Mesodermal cell (in vitro differentiated cells): ENCODE data around the gene BRD1.

Experiments
- H3K27ac ChIP-seq: 2 replicates; pipeline ENCODE4 v1.7.0; 2013; ENCODE audit warnings: mild to moderate bottlenecking, low read depth, low read length, moderate library complexity; ENCODE audit not compliant: severe bottlenecking
- H3K36me3 ChIP-seq: 2 replicates; pipeline ENCODE4 v1.7.1; 2013; ENCODE audit warnings: mild to moderate bottlenecking, low read length, moderate library complexity; ENCODE audit not compliant: control insufficient read depth, insufficient read depth
- H3K4me1 ChIP-seq: one replicate; pipeline ENCODE4 v1.7.1; 2013; ENCODE audit warnings: mild to moderate bottlenecking, low read length; ENCODE audit not compliant: insufficient read depth, control insufficient read depth, poor library complexity, severe bottlenecking
- H3K4me3 ChIP-seq: 2 replicates; pipeline ENCODE4 v1.7.0; 2013; ENCODE audit warnings: low read length, control low read depth, mild to moderate bottlenecking; ENCODE audit not compliant: insufficient read depth, poor library complexity, severe bottlenecking; ENCODE audit errors: extremely low read depth
- H3K9me3 ChIP-seq: 2 replicates; pipeline ENCODE4 v1.7.1; 2013; ENCODE audit warnings: mild to moderate bottlenecking, low read length, moderate library complexity; ENCODE audit not compliant: control insufficient read depth
- WGBS, 2 experiments: methylation state at CpG; one replicate each; pipeline ENCODE4 v1.1.5; 2013; ENCODE audit warnings: missing lambda C conversion rate in 2 of 2; ENCODE audit not compliant: insufficient coverage in 2 of 2; 5-methylcytosine and 5-hydroxymethylcytosine counted together

The BRD1 gene

GRCh38 chr22:49780698-49781288 is 46.9 kb downstream of the BRD1 start:
- H3K36me3 ChIP-seq, result peaks cover 81% of the 10 kb centered on the region
- peaks cover 12% of the 10 kb centered on the region for H3K4me1 ChIP-seq
- WGBS, 2 experiments, result 92 to 100% methylated on average over 15 to 19 of the region's 19 CpGs
- H3K9me3 ChIP-seq, result no peaks in the 10 kb centered on the region
- peak overlapping the region; percentile 5 for H3K27ac ChIP-seq
- H3K4me3 ChIP-seq, result no peak overlapping the region

- Histone ChIP-seq H3K36me3 (peaks cover 79% of the 10 kb centered on the region), H3K9me3 (no peaks in the 10 kb centered on the region), H3K4me1 (peaks cover 12% of the 10 kb centered on the region), H3K4me3 (no peak overlapping the region), H3K27ac (peak overlapping the region; percentile 5)
- WGBS, 2 experiments, result 97% methylated on average over 31 to 32 of the region's 34 CpGs
Measured at GRCh38 chr22:49779853-49780697, 47.6 kb downstream of the BRD1 start.

- no peak overlapping the region for H3K27ac ChIP-seq
- H3K4me3 ChIP-seq, result no peak overlapping the region
- H3K36me3 ChIP-seq, result peaks cover 79% of the 10 kb centered on the region
- peaks cover 12% of the 10 kb centered on the region for H3K4me1 ChIP-seq
- WGBS, 2 experiments, result 91 to 96% methylated on average over 11 to 13 of the region's 13 CpGs
- H3K9me3 ChIP-seq, result no peaks in the 10 kb centered on the region
Measured at GRCh38 chr22:49779211-49779610, 48.5 kb downstream of the BRD1 start.

- no peaks in the 10 kb centered on the region for H3K9me3 ChIP-seq
- peaks cover 12% of the 10 kb centered on the region for H3K4me1 ChIP-seq
- H3K27ac ChIP-seq, result no peak overlapping the region
- WGBS, 2 experiments, result 94 to 97% methylated on average over 37 to 40 of the region's 40 CpGs
- H3K4me3 ChIP-seq, result no peak overlapping the region
- peaks cover 82% of the 10 kb centered on the region for H3K36me3 ChIP-seq
Measured at GRCh38 chr22:49777569-49778249, 50.0 kb downstream of the BRD1 start.

- peaks cover 12% of the 10 kb centered on the region for H3K4me1 ChIP-seq
- H3K27ac ChIP-seq, result no peak overlapping the region
- H3K36me3 ChIP-seq, result peaks cover 87% of the 10 kb centered on the region
- WGBS, 2 experiments, result 94 to 96% methylated on average over 29 of the region's 29 CpGs
- H3K9me3 ChIP-seq, result no peaks in the 10 kb centered on the region
- H3K4me3 ChIP-seq, result no peak overlapping the region
Measured at GRCh38 chr22:49776891-49777290, 50.8 kb downstream of the BRD1 start.

GRCh38 chr22:49775867-49776511 is 51.7 kb downstream of the BRD1 start:
- 97 to 98% methylated on average over 25 to 26 of the region's 31 CpGs for WGBS, 2 experiments
- H3K27ac ChIP-seq, result no peak overlapping the region
- H3K9me3 ChIP-seq, result no peaks in the 10 kb centered on the region
- no peak overlapping the region for H3K4me3 ChIP-seq
- H3K36me3 ChIP-seq, result peaks cover 81% of the 10 kb centered on the region
- H3K4me1 ChIP-seq, result peaks cover 12% of the 10 kb centered on the region

- 94 to 99% methylated on average over 14 to 19 of the region's 26 CpGs for WGBS, 2 experiments
- Histone ChIP-seq H3K4me3 (no peak overlapping the region), H3K4me1 (peaks cover 7% of the 10 kb centered on the region), H3K27ac (no peak overlapping the region), H3K9me3 (no peaks in the 10 kb centered on the region), H3K36me3 (peaks cover 74% of the 10 kb centered on the region)
Measured at GRCh38 chr22:49775191-49775866, 52.3 kb downstream of the BRD1 start.

- Histone ChIP-seq H3K4me1 (peaks cover under 1% of the 10 kb centered on the region), H3K36me3 (peaks cover 67% of the 10 kb centered on the region), H3K9me3 (no peaks in the 10 kb centered on the region), H3K27ac (no peak overlapping the region), H3K4me3 (no peak overlapping the region)
- WGBS, 2 experiments, result 94 to 96% methylated on average over 17 to 21 of the region's 21 CpGs
Measured at GRCh38 chr22:49774499-49775151, 53.0 kb downstream of the BRD1 start.

- Histone ChIP-seq H3K4me3 (no peak overlapping the region), H3K27ac (no peak overlapping the region), H3K36me3 (peaks cover 66% of the 10 kb centered on the region), H3K9me3 (no peaks in the 10 kb centered on the region), H3K4me1 (peaks cover 3% of the 10 kb centered on the region)
- 95 to 98% methylated on average over 18 of the region's 21 CpGs for WGBS, 2 experiments
Measured at GRCh38 chr22:49774046-49774445, 53.6 kb downstream of the BRD1 start.

GRCh38 chr22:49773531-49773930 is 54.1 kb downstream of the BRD1 start:
- peaks cover 3% of the 10 kb centered on the region for H3K4me1 ChIP-seq
- no peak overlapping the region for H3K27ac ChIP-seq
- H3K4me3 ChIP-seq, result no peak overlapping the region
- WGBS, 2 experiments, result 95 to 100% methylated on average over 6 to 10 of the region's 11 CpGs
- H3K36me3 ChIP-seq, result peaks cover 66% of the 10 kb centered on the region
- H3K9me3 ChIP-seq, result no peaks in the 10 kb centered on the region
